Esophagus muscularis mucosa (tissue), 4 donors: ENCODE data around the gene ST3GAL3. TPM values are rescaled to one million over a fixed set of nuclear protein-coding genes. Genes with fewer than 3 reads are reported as not detected.

Source experiments
- DNase-seq: peaks from one replicate; pipeline ENCODE4 v3.0.0-alpha.2; 2017; ENCODE audit errors: extremely low spot score
- H3K27ac ChIP-seq, 4 donors: fragments of 200-600 bp; sonication (generic); replicated peaks in 1 of 4; 1 replicate in 3 of 4; 2 replicates in 1 of 4; pipeline ENCODE4 v1.5.1; 2016 to 2019; ENCODE audit warnings: mild to moderate bottlenecking in 1 of 4
- H3K27me3 ChIP-seq, 4 donors: fragments of 200-600 bp; sonication (generic); one replicate each; pipeline versions ENCODE4 v1.5.1 to v1.6.0; 2016 to 2019
- H3K36me3 ChIP-seq, 4 donors: fragments of 200-600 bp; sonication (generic); one replicate each; pipeline ENCODE4 v1.5.1; 2016 to 2019
- H3K4me1 ChIP-seq, 4 donors: fragments of 200-600 bp; sonication (generic); one replicate each; pipeline ENCODE4 v1.5.1; 2016 to 2019
- H3K4me3 ChIP-seq, 4 donors: fragments of 200-600 bp; sonication (generic); 1 replicate in 2 of 4; 2 replicates in 2 of 4; pipeline ENCODE4 v1.5.1; 2016 to 2019; ENCODE audit warnings: mild to moderate bottlenecking in 4 of 4, moderate library complexity in 1 of 4
- H3K9me3 ChIP-seq, 4 donors: fragments of 200-600 bp; sonication (generic); 1 replicate in 3 of 4; 2 replicates in 1 of 4; pipeline ENCODE4 v1.5.1; 2016 to 2019
- EP300 ChIP-seq: sonication (generic); formaldehyde crosslinking; IDR thresholded peaks from one replicate; pipeline ENCODE4 v1.6.1; 2017; ENCODE audit warnings: antibody characterized with exemption
- POLR2A ChIP-seq: fragments of 450-650 bp; IDR thresholded peaks from one replicate; pipeline ENCODE4 v1.6.1; 2017; ENCODE audit warnings: antibody characterized with exemption, moderate library complexity, mild to moderate bottlenecking, low read depth
- POLR2AphosphoS5 ChIP-seq, 2 donors: sonication (generic); formaldehyde crosslinking; IDR thresholded peaks; one replicate each; pipeline ENCODE4 v1.6.1; 2017; ENCODE audit warnings: antibody characterized with exemption in 2 of 2
- WGBS: methylation state at CpG from one replicate; pipeline ENCODE4 v1.1.5; 2018; 5-methylcytosine and 5-hydroxymethylcytosine counted together
- intact Hi-C: fragments of 100-400 bp; cut with DNase I; formaldehyde crosslinking; loops from one replicate; pipeline ENCODE4 v1.15.1; 2023
- total RNA-seq, 4 donors: library from RNA; depleted of rRNA; stranded (reverse); fragments of >200 nt; gene quantifications; one replicate each; pipeline versions ENCODE4 v1.1.0 to v1.2.1, GENCODE V29; 2016
- TF ChIP-seq, protein P1 (sequence below), 3 experiments: fragments of 200-600 bp in 2 of 3; fragments of 450-650 bp in 1 of 3; sonication (generic) in 2 of 3; IDR thresholded peaks; one replicate each; pipeline ENCODE4 v1.5.1; 2017 to 2019; ENCODE audit warnings: antibody characterized with exemption in 3 of 3, mild to moderate bottlenecking in 2 of 3, moderate library complexity in 1 of 3

Gene ST3GAL3
- total RNA-seq, 4 donors from 2014 or later: 23.3 to 37.1 (median 30.1) TPM

DNA sequence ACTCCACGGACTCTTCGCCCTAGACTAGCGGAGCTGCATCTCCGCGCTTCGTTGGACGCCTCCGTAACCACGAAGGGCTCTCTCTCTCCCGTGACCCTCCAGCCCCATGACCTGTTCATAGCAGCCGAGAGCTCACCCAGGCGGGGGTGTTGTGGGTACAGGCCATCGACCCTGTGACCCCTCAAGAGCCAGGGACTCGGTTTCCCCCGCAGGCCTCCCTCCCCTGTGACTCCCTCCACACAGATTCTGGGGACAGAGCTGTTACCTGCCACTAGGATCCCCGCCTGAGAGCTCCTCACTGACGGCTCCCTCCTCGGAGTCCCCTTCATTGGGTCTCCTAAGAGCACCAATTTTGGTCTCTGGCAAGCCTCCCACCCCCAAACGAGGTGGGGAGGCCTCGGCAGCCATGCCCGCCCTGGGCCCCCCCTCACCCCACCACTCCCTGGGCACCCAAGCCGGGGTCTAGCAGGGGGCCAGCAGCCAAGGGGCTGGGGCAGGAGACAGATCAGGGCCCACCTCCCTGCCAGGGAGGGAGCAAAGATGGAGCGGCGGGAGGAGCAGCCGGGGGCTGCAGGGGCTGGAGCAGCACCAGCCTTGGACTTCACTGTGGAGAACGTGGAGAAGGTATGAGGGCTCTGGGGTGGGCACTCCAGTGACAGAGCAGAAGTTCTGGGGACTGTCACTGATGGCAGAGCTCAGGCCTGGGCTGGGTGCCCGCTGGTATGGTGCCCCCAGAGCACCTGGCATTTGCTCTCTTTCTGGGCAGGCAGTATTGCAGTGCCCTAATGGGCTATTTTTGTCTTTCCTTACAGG lies 239.9 kb downstream of the ST3GAL3 start:
- Histone ChIP-seq H3K36me3 (peaks cover 0 to 22% (median 18%) of the 10 kb centered on the region in 4 donors), H3K9me3 (no peaks in the 10 kb centered on the region), H3K27ac (peak overlapping the region; percentile 92 to 97 (median 94)), H3K27me3 (no peaks in the 10 kb centered on the region), H3K4me3 (peak overlapping the region; percentile 72 to 86 (median 84)), H3K4me1 (peaks cover 42 to 56% (median 47%) of the 10 kb centered on the region in 4 donors)
- WGBS: 2% methylated on average over 10 of the region's 27 CpGs
- no peak for TF ChIP-seq POLR2A
- no peak for TF ChIP-seq EP300
- TF ChIP-seq POLR2AphosphoS5 (IDR thresholded peaks at IDR 0.05): no peak
- TF ChIP-seq, protein P1, sequence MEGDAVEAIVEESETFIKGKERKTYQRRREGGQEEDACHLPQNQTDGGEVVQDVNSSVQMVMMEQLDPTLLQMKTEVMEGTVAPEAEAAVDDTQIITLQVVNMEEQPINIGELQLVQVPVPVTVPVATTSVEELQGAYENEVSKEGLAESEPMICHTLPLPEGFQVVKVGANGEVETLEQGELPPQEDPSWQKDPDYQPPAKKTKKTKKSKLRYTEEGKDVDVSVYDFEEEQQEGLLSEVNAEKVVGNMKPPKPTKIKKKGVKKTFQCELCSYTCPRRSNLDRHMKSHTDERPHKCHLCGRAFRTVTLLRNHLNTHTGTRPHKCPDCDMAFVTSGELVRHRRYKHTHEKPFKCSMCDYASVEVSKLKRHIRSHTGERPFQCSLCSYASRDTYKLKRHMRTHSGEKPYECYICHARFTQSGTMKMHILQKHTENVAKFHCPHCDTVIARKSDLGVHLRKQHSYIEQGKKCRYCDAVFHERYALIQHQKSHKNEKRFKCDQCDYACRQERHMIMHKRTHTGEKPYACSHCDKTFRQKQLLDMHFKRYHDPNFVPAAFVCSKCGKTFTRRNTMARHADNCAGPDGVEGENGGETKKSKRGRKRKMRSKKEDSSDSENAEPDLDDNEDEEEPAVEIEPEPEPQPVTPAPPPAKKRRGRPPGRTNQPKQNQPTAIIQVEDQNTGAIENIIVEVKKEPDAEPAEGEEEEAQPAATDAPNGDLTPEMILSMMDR (IDR thresholded peaks at IDR 0.05): no peak
- intact Hi-C loops: no loop called here
- DNase-seq: no peak

DNA sequence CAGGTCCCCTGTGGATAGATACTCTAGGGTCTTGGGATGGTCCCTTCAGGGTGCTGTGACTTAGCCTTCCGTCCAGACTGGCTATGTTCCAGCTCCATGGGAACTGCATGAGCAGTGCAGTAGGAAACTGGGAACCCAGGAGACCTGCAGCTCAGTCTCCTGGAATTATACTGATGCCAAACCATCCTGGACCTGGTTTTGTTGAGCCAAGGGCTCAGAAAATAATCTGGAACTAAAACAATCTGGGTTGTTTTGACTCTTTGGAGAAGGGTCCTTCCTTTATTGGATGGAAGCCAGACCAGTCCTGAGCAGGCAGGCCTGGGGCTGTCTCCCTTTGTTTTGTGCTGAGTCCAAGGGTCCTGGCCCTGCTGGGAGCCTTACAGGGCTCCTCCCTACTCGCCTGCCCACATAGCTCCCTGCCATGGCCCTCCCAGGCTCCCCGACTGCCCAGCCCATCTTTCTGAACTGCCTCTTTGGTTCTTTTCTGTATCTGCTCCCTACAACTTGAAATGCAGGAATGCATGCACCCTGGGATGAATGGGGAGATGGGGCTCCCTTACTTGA lies 240.6 kb downstream of the ST3GAL3 start:
- intact Hi-C loops: no loop called here
- H3K27ac ChIP-seq: peak overlapping the region in 3 of 4 donors; percentile 92 to 94 (median 93)
- peaks cover 0 to 22% (median 16%) of the 10 kb centered on the region in 4 donors for H3K36me3 ChIP-seq
- no peaks in the 10 kb centered on the region for H3K27me3 ChIP-seq
- H3K4me3 ChIP-seq: peak overlapping the region; percentile 72 to 86 (median 84)
- TF ChIP-seq EP300 (no peak), POLR2A (no peak), POLR2AphosphoS5 (IDR thresholded peaks at IDR 0.05) (no peak)
- TF ChIP-seq, protein P1 (IDR thresholded peaks at IDR 0.05): no peak
- DNase-seq: no peak
- H3K9me3 ChIP-seq: no peaks in the 10 kb centered on the region
- peaks cover 42 to 56% (median 49%) of the 10 kb centered on the region in 4 donors for H3K4me1 ChIP-seq
- WGBS: 37% methylated on average over 3 of the region's 3 CpGs

DNA sequence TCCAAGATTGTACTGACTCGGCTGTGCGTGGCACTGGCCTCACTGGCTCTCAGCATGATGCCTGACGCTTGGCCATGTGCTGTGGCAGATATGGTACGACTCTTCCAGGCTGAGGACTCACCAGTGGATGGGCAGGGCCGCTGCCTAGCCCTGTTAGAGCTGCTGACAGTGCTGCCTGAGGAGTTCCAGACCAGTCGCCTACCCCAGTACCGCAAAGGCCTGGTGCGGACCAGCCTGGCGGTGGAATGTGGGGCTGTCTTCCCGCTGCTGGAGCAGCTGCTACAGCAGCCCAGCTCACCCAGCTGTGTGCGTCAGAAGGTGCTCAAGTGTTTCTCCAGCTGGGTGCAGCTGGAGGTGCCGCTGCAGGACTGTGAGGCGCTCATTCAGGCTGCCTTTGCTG lies 242.3 kb downstream of the ST3GAL3 start:
- intact Hi-C loops: no loop called here
- Histone ChIP-seq H3K27ac (no peak overlapping the region), H3K4me3 (no peak overlapping the region), H3K4me1 (peaks cover 37 to 58% (median 48%) of the 10 kb centered on the region in 4 donors), H3K9me3 (no peaks in the 10 kb centered on the region), H3K36me3 (peaks cover 0 to 22% (median 17%) of the 10 kb centered on the region in 4 donors), H3K27me3 (no peaks in the 10 kb centered on the region)
- 95% methylated on average over 7 of the region's 13 CpGs for WGBS
- TF ChIP-seq POLR2AphosphoS5 (IDR thresholded peaks at IDR 0.05): no peak
- TF ChIP-seq, protein P1 (IDR thresholded peaks at IDR 0.05): no peak
- TF ChIP-seq EP300: no peak
- TF ChIP-seq POLR2A: no peak
- DNase-seq: no peak

DNA sequence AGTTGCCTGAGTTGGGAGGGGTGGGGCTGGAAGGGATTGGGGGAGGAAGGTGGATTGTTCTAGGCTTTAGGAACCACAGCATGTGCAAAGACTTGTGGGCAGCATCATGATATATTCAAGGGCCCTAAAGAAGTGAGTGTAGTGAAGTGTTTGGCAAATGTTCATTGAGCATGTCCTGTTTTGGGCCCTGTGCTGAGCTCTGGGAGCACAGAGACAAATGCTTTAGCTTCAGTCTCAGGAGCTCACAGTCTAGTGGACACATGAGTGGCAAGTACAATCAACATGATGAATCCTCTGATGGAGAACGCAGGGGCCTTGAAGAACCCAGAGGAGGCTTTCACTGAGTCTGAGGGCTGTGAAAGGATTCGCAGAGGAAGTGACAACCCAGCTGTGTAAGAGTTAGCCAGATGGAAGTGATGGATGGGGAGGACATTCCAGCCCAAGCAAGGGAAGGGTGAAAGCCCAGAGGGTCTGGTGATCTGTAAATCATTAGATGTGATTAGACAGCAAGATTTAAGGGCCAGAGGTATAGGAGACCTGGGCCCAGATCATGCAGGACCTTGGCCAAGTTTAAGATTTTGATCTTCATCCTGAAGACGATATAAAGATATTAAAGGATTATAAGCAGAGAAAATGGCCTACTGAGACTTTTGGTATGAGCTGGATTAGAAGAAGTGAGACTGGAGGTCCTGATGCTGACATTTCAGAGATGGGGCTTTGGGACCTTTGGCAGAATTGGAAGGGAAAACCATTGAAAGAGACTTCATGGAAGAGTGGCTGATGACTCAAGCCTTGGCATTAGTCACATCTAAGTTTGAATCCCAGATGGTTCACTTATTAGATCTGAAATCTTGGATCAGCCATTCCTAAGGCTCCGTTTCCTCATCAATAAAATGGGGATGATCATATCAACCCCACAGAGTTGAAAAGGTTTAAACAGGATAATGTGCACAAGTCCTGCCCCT lies 244.0 kb downstream of the ST3GAL3 start:
- Histone ChIP-seq H3K4me1 (peaks cover 21 to 54% (median 32%) of the 10 kb centered on the region in 4 donors), H3K27me3 (no peaks in the 10 kb centered on the region), H3K27ac (no peak overlapping the region), H3K4me3 (no peak overlapping the region), H3K9me3 (no peaks in the 10 kb centered on the region), H3K36me3 (peaks cover 4 to 27% (median 21%) of the 10 kb centered on the region in 4 donors)
- TF ChIP-seq, protein P1 (IDR thresholded peaks at IDR 0.05): no peak
- TF ChIP-seq POLR2AphosphoS5 (IDR thresholded peaks at IDR 0.05) (no peak), EP300 (no peak), POLR2A (no peak)
- intact Hi-C loops: no loop called here
- DNase-seq: no peak
- 90% methylated on average over 4 of the region's 4 CpGs for WGBS
